GM18861 (cell line): ENCODE data around the gene DDX46.

ENCODE experiments used
- ATAC-seq: cut with Tn5 transposase; IDR thresholded peaks from one replicate; pipeline ENCODE4 v1.9.1; 2021; ENCODE audit not compliant: unreplicated experiment

The DDX46 gene

GRCh38 chr5:134784241-134784920 lies 25.8 kb downstream of the DDX46 start:
- ATAC-seq: no peak

DNA sequence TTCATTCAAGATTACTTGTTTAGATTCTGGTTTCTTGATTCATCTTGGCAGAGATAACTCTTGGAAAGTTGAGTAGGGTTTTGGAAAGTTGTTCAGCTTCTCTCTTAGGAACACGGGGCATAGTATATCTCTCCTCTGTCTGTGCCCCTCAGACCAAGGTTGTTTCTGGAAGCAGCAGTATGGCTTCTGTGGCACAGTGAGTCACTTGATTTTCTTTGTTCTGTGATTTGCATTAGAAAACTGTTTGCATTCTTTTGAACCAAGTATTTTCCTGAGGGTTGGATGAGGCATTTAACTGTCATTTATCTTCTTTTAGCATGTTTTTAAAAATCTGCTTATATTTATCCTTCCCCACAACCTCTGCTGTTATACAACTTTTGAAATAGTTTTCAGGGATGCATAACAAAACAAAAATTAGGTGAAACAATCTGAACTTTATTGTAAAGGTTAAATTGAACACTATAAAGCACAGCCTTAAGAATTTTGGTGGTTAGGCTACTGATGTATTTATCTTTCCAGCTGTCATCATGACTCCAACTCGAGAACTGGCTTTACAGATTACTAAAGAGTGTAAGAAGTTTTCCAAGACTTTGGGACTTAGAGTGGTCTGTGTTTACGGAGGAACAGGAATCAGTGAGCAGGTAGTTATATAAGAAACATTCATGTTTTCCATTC lies 26.5 kb downstream of the DDX46 start:
- no peak for ATAC-seq

GRCh38 chr5:134787692-134788091 lies 29.1 kb downstream of the DDX46 start:
- no peak for ATAC-seq

- no peak for ATAC-seq
Measured at GRCh38 chr5:134791580-134791979, 33.0 kb downstream of the DDX46 start.

DNA sequence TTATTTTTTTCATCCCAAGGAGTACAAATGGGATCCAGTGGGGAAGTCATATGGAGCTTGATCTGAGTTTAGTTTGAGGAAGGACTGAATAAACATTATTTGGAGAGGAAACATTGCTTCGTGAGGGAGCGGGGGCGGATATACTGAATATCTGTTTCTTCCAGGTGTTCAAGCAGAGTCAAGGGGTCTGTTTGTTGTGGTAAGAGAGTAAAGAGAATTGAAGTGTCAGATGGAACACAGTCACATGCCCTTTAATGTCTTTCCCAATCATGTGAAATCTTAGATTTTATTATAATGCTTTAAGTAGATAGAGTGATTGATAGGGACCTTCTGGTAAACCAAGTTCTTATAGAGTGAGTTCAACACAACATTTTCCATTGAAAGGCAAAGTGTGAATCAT lies 33.7 kb downstream of the DDX46 start:
- ATAC-seq: no peak

DNA sequence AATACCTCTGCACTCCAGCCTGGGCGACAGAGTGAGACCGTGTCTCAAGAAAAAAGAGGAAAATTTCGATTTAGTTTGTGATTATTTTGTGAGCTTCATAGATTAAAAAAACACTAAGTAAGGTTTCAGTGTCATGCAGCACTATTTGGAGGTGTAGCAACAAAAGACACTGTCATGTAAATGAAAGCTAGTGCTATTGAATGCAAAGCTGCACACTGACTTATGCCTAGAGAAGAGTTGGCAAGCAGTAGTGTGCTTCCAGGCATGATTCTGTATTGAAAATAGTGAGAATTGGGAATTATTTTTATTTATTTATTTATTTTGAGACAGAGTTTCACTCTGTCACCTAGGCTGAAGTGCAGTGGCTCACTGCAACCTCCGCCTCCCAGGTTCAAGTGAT lies 34.5 kb downstream of the DDX46 start:
- no peak for ATAC-seq

DNA sequence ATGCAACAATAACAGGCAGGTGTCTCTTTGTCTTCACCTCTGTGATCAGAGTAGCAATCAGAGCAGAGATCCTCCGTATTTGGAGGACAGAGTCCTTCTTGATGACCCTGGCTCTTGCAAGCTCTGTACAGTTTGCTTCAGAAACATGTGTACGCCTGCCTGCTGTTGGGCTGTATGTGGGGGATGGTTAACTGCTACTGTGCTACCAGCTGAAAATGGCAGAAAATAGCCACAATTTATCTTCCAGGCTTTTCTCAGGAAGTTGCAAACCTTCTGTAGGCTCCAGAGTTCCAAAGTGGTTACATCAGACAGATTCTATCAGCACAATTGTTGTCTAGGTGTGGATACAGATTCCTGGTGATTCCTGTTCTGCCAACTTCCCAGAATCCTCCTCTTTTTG lies 35.5 kb downstream of the DDX46 start:
- ATAC-seq: no peak

GRCh38 chr5:134794819-134795218 lies 36.2 kb downstream of the DDX46 start:
- no peak for ATAC-seq

GRCh38 chr5:134798468-134798867 lies 39.9 kb downstream of the DDX46 start:
- ATAC-seq: no peak

GRCh38 chr5:134803821-134804220 lies 45.2 kb downstream of the DDX46 start:
- no peak for ATAC-seq

DNA sequence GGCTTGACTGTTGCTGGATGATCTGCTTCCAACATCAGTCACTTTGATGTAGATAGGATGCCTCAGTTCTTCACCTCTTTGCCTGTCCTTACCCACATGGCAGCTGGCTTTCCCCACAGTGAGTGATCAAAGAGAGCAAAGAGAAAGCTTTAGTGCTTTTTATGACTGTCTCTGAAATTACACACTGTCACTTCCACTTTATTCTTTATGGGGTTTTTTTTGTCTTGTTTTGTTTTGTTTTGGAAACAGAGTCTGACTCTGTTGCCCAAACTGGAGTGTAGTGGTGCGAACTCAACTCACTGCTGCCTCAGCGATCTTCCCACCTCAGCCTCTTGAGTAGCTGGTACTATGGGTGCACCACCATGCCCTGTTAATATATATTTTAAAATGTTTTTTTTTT lies 54.8 kb downstream of the DDX46 start:
- ATAC-seq: peak; percentile 43

GRCh38 chr5:134813827-134814226 lies 55.2 kb downstream of the DDX46 start:
- no peak for ATAC-seq

- ATAC-seq: no peak
Measured at GRCh38 chr5:134817006-134817405, 58.4 kb downstream of the DDX46 start.

GRCh38 chr5:134818776-134819175 lies 60.2 kb downstream of the DDX46 start:
- ATAC-seq: no peak

DNA sequence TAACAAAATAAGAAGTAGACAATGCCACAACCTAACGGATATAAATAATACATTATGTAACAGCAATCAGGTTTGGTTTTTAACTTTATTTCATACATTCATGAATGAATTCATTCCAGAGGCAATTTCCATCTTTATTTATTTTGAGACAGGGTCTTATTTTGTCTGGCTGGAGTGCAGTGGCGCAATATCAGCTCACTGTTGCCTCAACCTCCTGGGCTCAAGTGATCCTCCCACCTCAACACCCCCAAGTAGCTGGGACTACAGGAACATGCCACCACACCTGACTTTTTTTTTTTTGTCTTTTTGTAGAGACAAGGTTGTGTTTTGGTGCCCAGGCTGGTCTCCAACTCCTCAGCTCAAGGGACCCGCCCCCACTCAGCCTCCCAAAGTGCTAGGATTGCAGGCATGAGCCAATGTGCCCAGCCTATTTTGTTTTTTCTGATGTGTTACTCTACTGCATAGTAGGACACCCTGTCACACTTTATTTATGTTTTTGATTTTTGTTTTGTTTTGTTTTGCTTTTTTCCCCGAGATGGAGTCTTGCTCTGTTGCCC lies 60.9 kb downstream of the DDX46 start:
- no peak for ATAC-seq

DNA sequence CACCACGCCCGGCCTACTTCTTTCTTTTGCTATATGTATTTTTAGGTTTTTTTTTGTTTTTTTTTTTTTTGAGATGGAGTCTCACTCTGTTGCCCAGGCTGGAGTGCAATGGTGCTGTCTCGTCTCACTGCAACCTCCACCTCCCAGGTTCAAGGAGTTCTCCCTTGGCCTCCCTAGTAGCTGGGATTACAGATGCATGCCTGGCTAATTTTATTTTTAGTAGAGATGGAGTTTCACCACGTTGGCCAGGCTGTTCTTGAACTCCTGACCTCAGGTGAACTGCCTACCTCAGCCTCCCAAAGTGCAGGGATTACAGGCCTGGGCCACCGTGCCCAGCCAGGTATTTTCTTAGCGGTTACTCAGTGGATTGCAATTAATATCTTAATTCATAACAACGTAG lies 63.3 kb downstream of the DDX46 start:
- ATAC-seq: no peak

- ATAC-seq: no peak
Measured at GRCh38 chr5:134824681-134825080, 66.1 kb downstream of the DDX46 start.

DNA sequence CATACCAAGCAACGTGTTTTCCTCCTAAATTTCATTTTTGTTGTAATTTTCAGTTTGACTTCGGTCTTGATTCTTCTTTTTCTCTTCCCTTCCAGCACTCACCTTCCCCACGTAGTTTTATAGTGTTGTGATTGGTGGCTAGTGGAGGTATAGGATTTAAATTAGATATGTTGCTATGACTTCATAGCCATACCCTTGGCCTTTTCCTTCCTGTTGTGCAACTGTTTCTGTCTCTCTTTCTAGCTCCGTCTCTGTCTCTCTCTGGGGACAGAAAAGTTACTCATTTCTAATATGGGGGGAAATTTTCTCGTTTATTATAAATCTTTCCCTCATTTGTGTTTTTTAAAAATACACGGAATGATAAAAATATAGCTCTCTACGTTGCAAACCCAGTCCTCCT lies 66.6 kb downstream of the DDX46 start:
- ATAC-seq: no peak

GRCh38 chr5:134833340-134834032 lies 74.9 kb downstream of the DDX46 start:
- ATAC-seq: no peak

GRCh38 chr5:134835623-134836022 lies 77.0 kb downstream of the DDX46 start:
- ATAC-seq: no peak

- ATAC-seq: no peak
Measured at GRCh38 chr5:134837530-134838181, 79.1 kb downstream of the DDX46 start.
